NB4 (cell line): Measurements from ENCODE around the gene CNTFR.
A peak's percentile ranks its signal among the peaks of the same experiment; 100 is the strongest.

Experiments used
- DNase-seq: peaks from one replicate; pipeline ENCODE4 v3.0.0; 2010; ENCODE audit warnings: low read depth
- H3K4me3 ChIP-seq: one replicate; pipeline ENCODE4 v1.5.1; 2011; ENCODE audit warnings: mild to moderate bottlenecking, low read depth, low read length, moderate library complexity
- CTCF ChIP-seq: IDR thresholded peaks from one replicate; pipeline ENCODE4 v1.5.1; 2012; ENCODE audit warnings: low read depth, low read length
- MAX ChIP-seq: IDR thresholded peaks from 2 replicates; pipeline ENCODE4 v1.6.1; 2011; ENCODE audit warnings: low read depth, low read length
- MYC ChIP-seq: IDR thresholded peaks from 2 replicates; pipeline ENCODE4 v1.6.1; 2011; ENCODE audit warnings: low read depth, low read length
- POLR2A ChIP-seq: IDR thresholded peaks from 2 replicates; pipeline ENCODE4 v1.6.1; 2011; ENCODE audit warnings: mild to moderate bottlenecking; ENCODE audit not compliant: insufficient read length; ENCODE audit errors: extremely low read depth

CNTFR gene

GRCh38 chr9:34629491-34629808 lies 39.9 kb upstream of the CNTFR start:
- no peak overlapping the region for H3K4me3 ChIP-seq
- TF ChIP-seq MYC (no peak), MAX (no peak), CTCF (no peak), POLR2A (no peak)
- no peak for DNase-seq

GRCh38 chr9:34628656-34629490 lies 39.3 kb upstream of the CNTFR start, which contains the start of gene ARID3C:
Gene ARID3C (minus strand): TSS chr9:34629066. CDS start chr9:34628014, 1,052 bp downstream.
- peak; percentile 60 for DNase-seq
- TF ChIP-seq MAX (no peak), MYC (no peak), CTCF (no peak), POLR2A (no peak)
- no peak within 1 kb of the TSS for H3K4me3 ChIP-seq

- no peak for DNase-seq
- TF ChIP-seq MYC (no peak), MAX (no peak), POLR2A (no peak), CTCF (no peak)
- H3K4me3 ChIP-seq = no peak overlapping the region
These were observed 38.5 kb upstream of the CNTFR start for GRCh38 chr9:34627716-34628655.

- DNase-seq = no peak
- H3K4me3 ChIP-seq = no peak overlapping the region
- no peak for TF ChIP-seq POLR2A
- no peak for TF ChIP-seq MYC
- no peak for TF ChIP-seq MAX
- no peak for TF ChIP-seq CTCF
These were observed 35.6 kb upstream of the CNTFR start for GRCh38 chr9:34625186-34625486.

GRCh38 chr9:34624475-34625185 lies 35.1 kb upstream of the CNTFR start:
- H3K4me3 ChIP-seq = no peak overlapping the region
- TF ChIP-seq POLR2A (no peak), MAX (no peak), CTCF (no peak), MYC (no peak)
- no peak for DNase-seq
